Calu3 (cell line): ENCODE data around the gene FGFRL1. TPM values are rescaled to one million over a fixed set of nuclear protein-coding genes. Genes with fewer than 3 reads are reported as not detected.

Source experiments
- BruUV-seq: library from RNA; stranded (reverse); fragments of 400-500 nt; replicated peaks from 2 replicates; lab custom pipeline; 2021; lab: Mats Ljungman, UMichigan
- CTCF ChIA-PET: fragments of 300-600 bp; sonication (Branson Sonifier 250); formaldehyde crosslinking; loops from one replicate; lab custom pipeline; 2022; ENCODE audit warnings: antibody characterized with exemption; lab: Charles Lee
- DNase-seq: peaks from one replicate; pipeline ENCODE4 v3.0.0; 2022
- H3K27ac Mint-ChIP-seq: one replicate; pipeline ENCODE4 v1.8.0; 2022; ENCODE audit warnings: mixed read lengths; ENCODE audit not compliant: unreplicated experiment
- H3K27me3 Mint-ChIP-seq: one replicate; pipeline ENCODE4 v1.8.0; 2022; ENCODE audit warnings: mixed read lengths; ENCODE audit not compliant: unreplicated experiment
- H3K36me3 Mint-ChIP-seq: one replicate; pipeline ENCODE4 v1.8.0; 2022; ENCODE audit warnings: mild to moderate bottlenecking, moderate library complexity, mixed read lengths; ENCODE audit not compliant: insufficient read depth, unreplicated experiment
- H3K4me1 Mint-ChIP-seq: one replicate; pipeline ENCODE4 v1.8.0; 2022; ENCODE audit warnings: mild to moderate bottlenecking, low read depth, mixed read lengths; ENCODE audit not compliant: unreplicated experiment
- H3K4me3 Mint-ChIP-seq: one replicate; pipeline ENCODE4 v1.8.0; 2022; ENCODE audit warnings: mild to moderate bottlenecking, low read depth, moderate library complexity, mixed read lengths; ENCODE audit not compliant: unreplicated experiment
- H3K9me3 Mint-ChIP-seq: one replicate; pipeline ENCODE4 v1.8.0; 2022; ENCODE audit warnings: low read depth, mixed read lengths; ENCODE audit not compliant: unreplicated experiment
- CTCF ChIP-seq: fragments of 200-600 bp; IDR thresholded peaks from one replicate; pipeline ENCODE4 v1.8.0; 2022; ENCODE audit warnings: antibody characterized with exemption; ENCODE audit not compliant: unreplicated experiment
- intact Hi-C: fragments of 100-400 bp; cut with micrococcal nuclease; formaldehyde crosslinking; loops from one replicate; pipeline ENCODE4 v1.10.0; 2022; ENCODE audit not compliant: unreplicated experiment
- total RNA-seq: library from RNA; stranded (reverse); gene quantifications from 2 replicates; pipeline ENCODE4 v1.2.3, GENCODE V29; 2022

The FGFRL1 gene
- total RNA-seq, 1 experiment from 2014 or later = 43.2 TPM

GRCh38 chr4:1042352-1043055 lies 31.1 kb downstream of the FGFRL1 start:
- no peaks in the 10 kb centered on the region for H3K9me3 Mint-ChIP-seq
- intact Hi-C loops = no loop called here
- CTCF ChIA-PET = no interaction called here
- peaks cover 12% of the 10 kb centered on the region for H3K36me3 Mint-ChIP-seq
- no peak overlapping the region for H3K27ac Mint-ChIP-seq
- BruUV-seq = no TSS peak
- no peaks in the 10 kb centered on the region for H3K27me3 Mint-ChIP-seq
- peaks cover 26% of the 10 kb centered on the region for H3K4me1 Mint-ChIP-seq
- no peak for TF ChIP-seq CTCF
- H3K4me3 Mint-ChIP-seq = no peak overlapping the region
- no peak for DNase-seq

- TF ChIP-seq CTCF = no peak
- intact Hi-C loops = no loop called here
- no TSS peak for BruUV-seq
- peaks cover 26% of the 10 kb centered on the region for H3K4me1 Mint-ChIP-seq
- DNase-seq = no peak
- peak overlapping the region; percentile 67 for H3K27ac Mint-ChIP-seq
- H3K36me3 Mint-ChIP-seq = peaks cover 12% of the 10 kb centered on the region
- peak overlapping the region; percentile 39 for H3K4me3 Mint-ChIP-seq
- H3K27me3 Mint-ChIP-seq = no peaks in the 10 kb centered on the region
- no peaks in the 10 kb centered on the region for H3K9me3 Mint-ChIP-seq
- CTCF ChIA-PET = interaction anchor here (0.6 to 1.4 kb wide), 2 partner anchors 16 to 33 kb away, joined by 3 read pairs; no protein-coding TSS in a partner anchor
Observed at GRCh38 chr4:1043162-1043561, 31.7 kb downstream of the FGFRL1 start.

- no peak for TF ChIP-seq CTCF
- Mint-ChIP-seq H3K36me3 (peaks cover 12% of the 10 kb centered on the region), H3K27me3 (no peaks in the 10 kb centered on the region), H3K27ac (peak overlapping the region; percentile 67), H3K9me3 (no peaks in the 10 kb centered on the region), H3K4me3 (peak overlapping the region; percentile 39), H3K4me1 (peaks cover 26% of the 10 kb centered on the region)
- BruUV-seq = TSS peak; percentile 68
- intact Hi-C loops = no loop called here
- CTCF ChIA-PET = interaction anchor here (0.6 to 1.4 kb wide), 2 partner anchors 15 to 33 kb away, joined by 3 read pairs; no protein-coding TSS in a partner anchor
- peak; percentile 92 for DNase-seq
Observed at GRCh38 chr4:1043651-1044468, 32.4 kb downstream of the FGFRL1 start.

- peaks cover 12% of the 10 kb centered on the region for H3K36me3 Mint-ChIP-seq
- peaks cover 26% of the 10 kb centered on the region for H3K4me1 Mint-ChIP-seq
- H3K27ac Mint-ChIP-seq = no peak overlapping the region
- no peaks in the 10 kb centered on the region for H3K9me3 Mint-ChIP-seq
- intact Hi-C loops = no loop called here
- no peak for TF ChIP-seq CTCF
- CTCF ChIA-PET = interaction anchor here (0.5 kb wide), 1 partner anchor 39 kb away, joined by 3 read pairs; no protein-coding TSS in a partner anchor
- no peak for DNase-seq
- H3K4me3 Mint-ChIP-seq = no peak overlapping the region
- H3K27me3 Mint-ChIP-seq = no peaks in the 10 kb centered on the region
- BruUV-seq = no TSS peak
Observed at GRCh38 chr4:1044469-1045192, 33.2 kb downstream of the FGFRL1 start.
